Esophagus muscularis mucosa (tissue), 4 donors: Measurements from ENCODE around the gene TRDMT1.

Experiments used
- EP300 ChIP-seq: sonication (generic); formaldehyde crosslinking; IDR thresholded peaks from one replicate; pipeline ENCODE4 v1.6.1; 2017; ENCODE audit warnings: antibody characterized with exemption
- POLR2A ChIP-seq: fragments of 450-650 bp; IDR thresholded peaks from one replicate; pipeline ENCODE4 v1.6.1; 2017; ENCODE audit warnings: antibody characterized with exemption, moderate library complexity, mild to moderate bottlenecking, low read depth
- TF ChIP-seq, protein P1 (sequence below), 3 experiments: fragments of 200-600 bp in 2 of 3; fragments of 450-650 bp in 1 of 3; sonication (generic) in 2 of 3; IDR thresholded peaks; one replicate each; pipeline ENCODE4 v1.5.1; 2017 to 2019; ENCODE audit warnings: antibody characterized with exemption in 3 of 3, mild to moderate bottlenecking in 2 of 3, moderate library complexity in 1 of 3

DNA sequence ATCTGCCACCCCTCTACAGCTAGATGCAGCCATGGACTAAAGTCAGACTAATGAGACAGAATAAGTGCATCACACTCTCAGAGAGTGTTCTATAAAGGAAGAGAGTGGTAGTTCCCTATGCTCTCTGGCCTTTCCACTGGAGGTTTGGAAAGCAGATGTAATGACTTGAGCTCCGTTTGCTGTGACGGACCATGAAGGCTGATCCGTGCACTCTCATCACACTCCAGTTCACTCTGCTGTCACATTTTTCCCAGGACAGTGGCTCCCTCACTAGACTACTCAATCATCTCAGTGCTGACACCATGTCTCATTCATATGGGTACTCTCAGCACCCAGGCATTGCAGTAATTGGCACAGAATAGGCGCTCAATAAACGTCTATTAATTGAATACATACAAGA, 20.4 kb downstream of the TRDMT1 start:
- TF ChIP-seq POLR2A (no peak), EP300 (no peak)
- TF ChIP-seq, protein P1, sequence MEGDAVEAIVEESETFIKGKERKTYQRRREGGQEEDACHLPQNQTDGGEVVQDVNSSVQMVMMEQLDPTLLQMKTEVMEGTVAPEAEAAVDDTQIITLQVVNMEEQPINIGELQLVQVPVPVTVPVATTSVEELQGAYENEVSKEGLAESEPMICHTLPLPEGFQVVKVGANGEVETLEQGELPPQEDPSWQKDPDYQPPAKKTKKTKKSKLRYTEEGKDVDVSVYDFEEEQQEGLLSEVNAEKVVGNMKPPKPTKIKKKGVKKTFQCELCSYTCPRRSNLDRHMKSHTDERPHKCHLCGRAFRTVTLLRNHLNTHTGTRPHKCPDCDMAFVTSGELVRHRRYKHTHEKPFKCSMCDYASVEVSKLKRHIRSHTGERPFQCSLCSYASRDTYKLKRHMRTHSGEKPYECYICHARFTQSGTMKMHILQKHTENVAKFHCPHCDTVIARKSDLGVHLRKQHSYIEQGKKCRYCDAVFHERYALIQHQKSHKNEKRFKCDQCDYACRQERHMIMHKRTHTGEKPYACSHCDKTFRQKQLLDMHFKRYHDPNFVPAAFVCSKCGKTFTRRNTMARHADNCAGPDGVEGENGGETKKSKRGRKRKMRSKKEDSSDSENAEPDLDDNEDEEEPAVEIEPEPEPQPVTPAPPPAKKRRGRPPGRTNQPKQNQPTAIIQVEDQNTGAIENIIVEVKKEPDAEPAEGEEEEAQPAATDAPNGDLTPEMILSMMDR (IDR thresholded peaks at IDR 0.05) = no peak
